ENCODE results near the gene YBX2.

Gene YBX2

DNA sequence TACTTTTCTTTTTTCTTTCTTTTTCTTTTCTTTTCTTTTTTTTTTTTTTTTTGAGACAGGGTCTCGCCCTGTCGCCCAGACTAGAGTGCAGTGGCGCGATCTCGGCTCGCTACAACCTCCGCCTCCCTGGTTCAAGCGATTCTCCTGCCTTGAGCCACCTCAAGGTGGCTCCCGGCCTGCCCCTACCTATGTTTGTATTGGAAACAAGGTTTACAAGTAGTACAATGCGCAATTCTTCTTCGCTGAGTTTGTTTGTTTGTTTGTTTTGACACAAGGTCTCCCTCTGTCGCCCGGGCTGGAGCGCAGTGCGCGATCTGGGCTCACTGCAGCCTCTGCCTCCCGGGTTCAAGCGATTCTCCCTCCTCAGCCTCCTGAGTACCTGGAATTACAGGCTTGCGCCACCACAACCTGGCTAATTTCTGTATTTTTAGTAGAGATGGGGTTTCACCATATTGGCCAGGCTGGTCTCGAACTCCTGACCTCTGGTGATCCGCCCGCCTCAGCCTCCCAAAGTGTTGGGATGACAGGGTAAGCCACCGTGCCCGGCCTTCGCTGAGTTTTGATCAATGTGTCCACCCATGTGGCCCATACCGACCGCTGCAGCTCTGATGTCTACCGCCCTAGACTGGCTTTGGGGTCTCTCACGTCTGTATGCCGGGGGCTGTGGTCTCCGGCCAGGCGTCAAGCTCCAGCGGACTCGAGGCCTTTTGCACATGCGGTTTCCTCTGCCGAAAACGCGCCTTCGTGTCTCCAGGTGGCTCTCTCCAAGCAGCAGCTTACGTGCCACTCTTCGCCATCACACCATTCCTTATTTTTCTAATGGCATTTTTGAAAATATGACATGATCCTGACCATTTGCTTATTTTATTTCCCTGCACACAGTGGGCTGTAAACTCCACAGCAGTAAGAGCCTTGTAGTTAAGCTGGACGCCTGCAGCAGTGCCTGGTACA, 1.1 kb upstream of the YBX2 start:
- DNase-seq: no peak

DNA sequence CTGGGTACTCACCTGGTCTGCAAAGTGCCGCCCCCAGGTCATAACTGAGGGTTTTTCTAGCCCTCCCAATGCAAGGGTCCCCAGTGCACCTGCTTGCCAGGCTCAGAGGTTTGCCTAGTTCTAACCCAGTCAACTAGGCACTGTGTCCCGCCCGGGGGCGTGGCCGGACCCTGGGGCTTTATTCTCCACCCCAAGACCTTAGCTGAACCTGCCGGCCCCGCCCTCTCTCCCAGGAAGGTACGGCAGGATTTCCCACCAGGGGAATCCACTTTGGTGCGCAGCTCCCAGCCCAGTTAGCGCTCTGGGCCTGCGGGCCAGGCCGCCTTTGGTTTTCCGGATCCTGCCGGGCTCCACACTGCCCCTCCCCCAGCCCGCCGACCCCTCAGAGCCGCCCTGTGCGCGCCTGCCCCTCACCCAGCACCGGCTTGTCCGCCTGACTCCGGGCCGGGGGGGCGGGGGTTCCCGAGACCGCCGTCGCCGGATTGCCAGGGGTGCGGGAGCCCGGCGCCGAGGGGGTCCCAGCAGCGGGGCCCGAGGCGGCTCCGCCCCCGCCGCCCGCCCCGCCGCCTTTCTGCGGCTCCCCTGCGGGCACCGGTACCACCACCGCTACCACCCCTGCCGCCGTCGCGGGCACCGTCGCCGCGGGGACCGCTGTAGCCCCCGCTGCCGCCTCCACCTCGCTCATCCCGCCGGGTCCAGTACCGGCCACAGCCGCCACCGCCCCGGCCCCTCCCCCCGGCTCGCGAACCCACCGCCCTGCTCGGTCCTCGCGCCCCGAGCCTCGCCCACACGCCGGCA, 424 bp downstream of the YBX2 start:
- no peak for DNase-seq

DNA sequence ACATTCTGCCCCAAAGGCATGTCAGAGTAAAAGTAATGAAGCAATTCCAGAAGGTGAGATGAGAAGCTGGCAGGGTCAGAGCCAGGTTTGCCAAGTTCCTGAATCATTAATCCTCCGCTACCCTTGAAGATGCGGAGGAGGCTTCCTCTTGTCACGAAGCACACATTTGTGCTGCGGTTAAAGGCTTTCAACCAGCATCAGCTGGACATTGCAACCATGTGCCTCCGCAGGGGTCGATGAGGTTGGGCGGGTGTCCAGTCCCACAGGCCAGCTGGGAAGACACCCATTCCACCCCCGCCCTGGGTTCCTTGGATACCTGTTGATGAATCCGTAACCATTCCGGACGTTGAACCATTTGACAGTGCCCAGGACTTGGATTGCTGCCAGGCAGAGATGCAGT, 1.3 kb downstream of the YBX2 start:
- no peak for DNase-seq

DNA sequence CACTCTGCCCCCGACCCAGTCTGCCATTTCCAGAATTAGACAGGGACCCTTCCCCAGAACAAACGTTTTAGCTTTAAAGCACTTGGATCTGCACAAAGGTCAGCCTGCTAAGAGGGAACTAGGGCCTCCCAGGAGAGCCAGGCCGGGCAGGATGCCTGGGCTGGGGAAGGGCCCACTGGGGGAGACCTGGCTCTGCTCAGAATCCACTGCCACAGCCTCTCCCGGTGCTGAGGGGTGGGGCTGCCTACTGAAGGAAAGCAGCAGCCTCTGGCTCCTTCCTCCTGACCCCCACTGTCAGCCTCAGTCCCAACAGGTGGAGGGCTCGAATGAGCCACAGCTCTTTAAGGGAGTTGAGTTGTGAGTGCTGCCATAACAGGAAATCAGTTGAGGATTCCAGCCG, 1.7 kb downstream of the YBX2 start:
- DNase-seq: no peak

DNA sequence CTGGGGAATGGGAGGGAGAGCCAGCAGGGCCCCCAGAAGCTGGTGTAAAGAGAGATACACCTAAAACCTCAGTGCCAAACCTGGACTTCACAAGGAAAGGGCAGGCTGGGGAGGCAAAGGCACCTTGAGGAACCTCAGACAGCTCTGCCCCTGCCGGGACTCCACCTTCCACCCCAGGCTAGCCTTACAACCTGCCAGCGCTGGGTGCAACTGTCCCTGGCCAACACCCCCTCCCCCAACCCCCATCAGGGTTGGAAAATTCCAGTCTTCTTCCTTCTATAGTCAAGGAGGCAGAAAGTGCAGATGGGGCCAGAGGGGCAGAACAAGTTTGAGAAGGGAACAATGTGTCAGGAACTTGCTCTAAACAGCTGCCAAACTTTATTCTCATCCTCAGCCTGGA, 2.2 kb downstream of the YBX2 start:
- DNase-seq: no peak

DNA sequence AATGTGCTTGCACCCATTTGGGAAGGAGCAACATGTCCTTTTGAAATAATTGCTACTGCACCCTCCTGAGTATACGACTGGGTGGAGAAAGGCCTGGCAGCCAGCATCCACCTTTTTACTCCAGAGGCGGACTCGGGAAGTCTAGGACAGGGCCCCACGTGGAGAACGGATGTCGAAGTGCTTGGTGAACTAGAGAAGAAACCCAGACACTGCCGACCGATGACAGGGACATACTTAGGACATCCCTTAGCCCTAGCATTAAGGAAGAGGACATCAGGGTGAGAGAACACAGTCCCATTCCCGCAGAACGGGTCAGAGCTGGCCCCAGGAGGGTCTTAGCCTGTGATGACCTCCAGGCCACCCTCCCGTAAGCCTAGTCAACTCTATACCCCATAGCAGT, 3.8 kb downstream of the YBX2 start:
- no peak for DNase-seq

DNA sequence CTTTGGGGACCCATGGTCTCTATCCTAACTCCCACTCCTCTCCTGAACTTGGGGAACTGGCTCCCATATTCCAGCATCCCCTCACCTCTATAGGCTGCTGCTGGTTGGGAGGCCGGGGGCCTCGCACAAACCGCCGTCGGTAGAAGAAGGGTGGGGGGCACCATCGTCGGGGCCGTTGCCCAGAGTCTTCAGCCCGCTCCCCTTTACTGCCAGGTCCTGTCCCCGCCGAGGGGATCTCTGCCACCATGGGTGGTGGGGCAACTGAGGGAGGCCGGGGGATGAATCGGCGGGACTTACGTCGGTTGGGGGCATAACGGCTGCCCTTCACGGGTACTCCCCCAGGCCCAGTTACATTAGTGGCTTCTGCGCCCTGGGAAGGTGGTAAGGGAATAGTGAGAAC, 4.3 kb downstream of the YBX2 start:
- DNase-seq: no peak

DNA sequence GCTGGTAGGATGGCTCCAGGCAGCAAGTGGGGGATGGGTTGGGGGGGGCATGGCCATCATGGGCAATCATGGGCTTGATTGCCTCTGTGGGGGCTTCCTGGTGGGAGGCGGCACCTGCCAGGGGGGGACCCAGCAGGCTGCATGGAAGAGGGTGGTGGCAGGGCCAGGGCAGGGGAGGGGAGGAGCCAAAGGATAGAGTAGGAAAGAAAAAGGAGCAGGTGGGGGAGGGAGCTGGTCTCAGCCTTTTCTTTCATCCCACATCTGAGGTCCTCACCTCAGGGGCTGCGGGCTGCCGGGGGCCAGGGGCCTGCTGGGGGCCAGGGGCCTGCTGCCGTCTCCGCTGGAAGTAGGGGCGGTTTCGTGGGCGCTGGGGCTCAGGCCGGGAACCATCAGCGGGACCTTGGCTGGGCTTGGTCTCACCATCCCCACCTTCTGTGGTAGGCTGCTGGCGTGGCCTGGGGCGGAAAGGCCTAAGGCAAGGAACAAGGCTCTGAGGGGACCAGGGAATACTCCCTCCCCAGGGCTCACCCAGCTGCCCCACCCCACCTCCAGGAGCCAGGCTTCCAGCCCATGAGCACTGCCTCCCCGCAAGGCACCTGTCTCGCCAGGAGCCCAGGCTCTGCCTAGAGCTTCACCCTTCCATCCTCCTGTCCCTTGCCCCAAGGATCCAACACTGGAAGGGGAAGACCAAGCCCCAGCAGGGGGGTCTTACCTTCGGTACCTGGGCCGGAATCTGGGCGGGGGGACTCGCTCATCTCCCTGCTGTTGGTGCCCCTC, 5.0 kb downstream of the YBX2 start:
- DNase-seq: no peak

DNA sequence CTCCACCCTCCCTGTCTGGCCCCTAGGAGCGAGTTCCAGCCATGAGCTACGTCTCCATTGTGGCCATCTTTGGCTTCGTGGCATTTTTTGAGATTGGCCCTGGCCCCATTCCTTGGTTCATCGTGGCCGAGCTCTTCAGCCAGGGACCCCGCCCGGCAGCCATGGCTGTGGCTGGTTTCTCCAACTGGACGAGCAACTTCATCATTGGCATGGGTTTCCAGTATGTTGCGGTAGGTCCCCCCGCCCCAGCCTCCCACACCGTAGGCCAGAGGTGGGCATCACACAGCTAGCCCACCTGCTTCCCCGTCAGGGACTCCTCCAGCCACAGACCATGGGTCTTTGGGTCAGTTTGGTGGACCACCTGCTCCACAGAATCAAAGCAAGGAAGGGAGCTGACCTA, 8.8 kb downstream of the YBX2 start:
- no peak for DNase-seq

DNA sequence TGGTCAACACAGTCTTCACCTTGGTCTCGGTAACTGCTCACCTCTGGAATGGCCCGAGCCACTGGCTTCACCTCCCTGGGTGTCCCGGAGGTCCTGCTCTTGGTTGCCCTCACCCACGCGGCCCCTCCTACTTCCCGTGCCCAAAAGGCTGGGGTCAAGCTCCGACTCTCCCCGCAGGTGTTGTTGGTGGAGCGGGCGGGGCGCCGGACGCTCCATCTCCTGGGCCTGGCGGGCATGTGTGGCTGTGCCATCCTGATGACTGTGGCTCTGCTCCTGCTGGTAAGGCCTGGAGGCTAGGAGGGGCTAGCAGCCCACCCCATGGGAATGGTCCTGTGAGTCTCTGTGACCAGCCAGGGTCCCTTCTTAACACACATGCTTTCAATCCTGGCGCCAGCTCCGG, 9.5 kb downstream of the YBX2 start:
- DNase-seq: no peak

DNA sequence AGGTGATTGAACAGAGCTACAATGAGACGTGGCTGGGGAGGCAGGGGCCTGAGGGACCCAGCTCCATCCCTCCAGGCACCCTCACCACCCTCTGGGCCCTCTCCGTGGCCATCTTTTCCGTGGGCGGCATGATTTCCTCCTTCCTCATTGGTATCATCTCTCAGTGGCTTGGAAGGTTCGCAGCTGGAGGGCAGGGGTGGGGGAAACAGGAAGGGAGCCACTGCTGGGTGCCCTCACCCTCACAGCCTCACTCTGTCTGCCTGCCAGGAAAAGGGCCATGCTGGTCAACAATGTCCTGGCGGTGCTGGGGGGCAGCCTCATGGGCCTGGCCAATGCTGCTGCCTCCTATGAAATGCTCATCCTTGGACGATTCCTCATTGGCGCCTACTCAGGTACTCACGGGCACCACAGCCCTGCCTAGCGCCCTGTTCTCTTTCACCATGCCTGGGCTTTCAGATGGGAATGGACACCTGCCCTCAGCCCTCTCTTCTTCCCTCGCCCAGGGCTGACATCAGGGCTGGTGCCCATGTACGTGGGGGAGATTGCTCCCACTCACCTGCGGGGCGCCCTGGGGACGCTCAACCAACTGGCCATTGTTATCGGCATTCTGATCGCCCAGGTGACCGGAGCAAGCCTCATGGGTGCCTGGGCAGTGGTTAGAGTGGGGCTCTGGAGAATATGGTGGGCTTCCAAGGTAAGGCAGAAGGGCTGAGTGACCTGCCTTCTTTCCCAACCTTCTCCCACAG, 10.8 kb downstream of the YBX2 start:
- peak; percentile 30 for DNase-seq

DNA sequence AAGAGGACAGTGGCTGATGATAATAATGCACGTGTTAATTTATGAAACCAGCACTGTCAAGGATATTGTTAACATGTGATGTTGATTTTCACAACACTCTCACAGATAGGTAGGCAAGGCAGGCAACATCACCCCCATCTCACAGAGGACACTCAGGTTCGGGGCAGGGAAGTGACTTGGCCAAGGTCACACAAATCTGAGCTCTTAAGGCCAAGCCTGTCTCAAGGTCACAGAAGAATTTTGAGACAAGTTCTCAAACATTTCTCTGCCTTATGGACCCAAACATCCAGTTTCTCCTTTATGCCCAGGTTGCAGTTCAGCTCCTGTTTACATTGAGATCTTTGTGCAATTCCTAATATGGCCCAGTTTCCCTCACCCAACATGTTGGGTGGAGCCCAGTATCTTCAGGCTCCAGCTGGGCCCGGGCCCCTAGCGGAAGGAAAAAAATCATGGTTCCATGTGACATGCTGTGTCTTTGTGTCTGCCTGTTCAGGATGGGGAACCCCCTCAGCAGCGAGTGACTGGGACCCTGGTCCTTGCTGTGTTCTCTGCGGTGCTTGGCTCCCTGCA, 11.6 kb downstream of the YBX2 start:
- peak; percentile 22 for DNase-seq

DNA sequence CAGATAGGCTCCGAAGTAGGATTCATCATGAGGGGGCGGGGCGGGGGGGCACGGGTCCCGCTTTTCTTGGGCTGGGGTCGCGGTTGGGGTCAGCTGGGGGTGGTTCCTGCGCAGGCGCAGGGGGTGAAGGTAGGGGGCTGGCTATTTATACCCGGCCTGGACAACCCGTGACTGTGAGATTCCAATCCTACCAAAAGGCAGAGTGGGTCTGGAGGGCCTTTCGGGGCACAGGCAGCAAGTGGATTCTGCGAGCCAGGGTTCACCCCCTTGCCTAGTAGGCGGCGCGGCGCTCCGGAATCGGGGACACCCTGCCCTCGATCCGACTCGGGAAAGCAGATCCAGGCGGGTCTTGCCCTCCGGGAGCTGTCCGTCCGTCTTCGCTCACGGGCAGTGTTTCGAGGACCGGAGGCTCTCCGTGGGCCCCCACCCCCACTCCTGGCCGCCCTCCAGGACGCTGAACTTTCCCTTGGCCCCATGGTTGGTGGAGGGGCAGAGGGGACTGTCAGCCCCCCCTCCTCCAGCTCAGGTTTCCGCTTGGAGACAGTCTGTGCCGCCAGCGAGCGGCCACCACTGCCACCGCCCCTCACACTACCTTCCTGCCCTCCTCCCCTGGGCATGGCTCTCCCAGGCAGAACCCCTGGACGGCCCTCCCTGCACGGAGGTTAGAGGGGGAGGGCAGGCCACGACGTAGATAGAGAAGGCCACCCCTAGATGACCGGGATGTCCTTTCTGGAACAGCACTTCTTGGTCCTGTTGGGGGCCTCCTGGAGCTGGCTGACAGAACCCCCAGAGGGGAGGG, 12.3 kb downstream of the YBX2 start:
- DNase-seq: no peak

DNA sequence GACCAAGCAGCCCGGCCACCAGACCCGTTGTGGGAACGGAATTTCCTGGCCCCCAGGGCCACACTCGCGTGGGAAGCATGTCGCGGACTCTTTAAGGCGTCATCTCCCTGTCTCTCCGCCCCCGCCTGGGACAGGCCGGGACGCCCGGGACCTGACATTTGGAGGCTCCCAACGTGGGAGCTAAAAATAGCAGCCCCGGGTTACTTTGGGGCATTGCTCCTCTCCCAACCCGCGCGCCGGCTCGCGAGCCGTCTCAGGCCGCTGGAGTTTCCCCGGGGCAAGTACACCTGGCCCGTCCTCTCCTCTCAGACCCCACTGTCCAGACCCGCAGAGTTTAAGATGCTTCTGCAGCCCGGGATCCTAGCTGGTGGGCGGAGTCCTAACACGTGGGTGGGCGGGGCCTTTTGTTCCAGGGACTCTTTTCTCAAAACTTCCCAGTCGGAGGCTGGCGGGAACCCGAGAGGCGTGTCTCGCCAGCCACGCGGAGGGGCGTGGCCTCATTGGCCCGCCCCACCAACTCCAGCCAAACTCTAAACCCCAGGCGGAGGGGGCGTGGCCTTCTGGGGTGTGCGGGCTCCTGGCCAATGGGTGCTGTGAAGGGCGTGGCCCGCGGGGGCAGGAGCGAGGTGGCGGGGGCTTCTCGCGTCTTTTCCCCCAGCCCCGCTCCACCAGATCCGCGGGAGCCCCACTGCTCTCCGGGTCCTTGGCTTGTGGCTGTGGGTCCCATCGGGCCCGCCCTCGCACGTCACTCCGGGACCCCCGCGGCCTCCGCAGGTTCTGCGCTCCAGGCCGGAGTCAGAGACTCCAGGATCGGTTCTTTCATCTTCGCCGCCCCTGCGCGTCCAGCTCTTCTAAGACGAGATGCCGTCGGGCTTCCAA, 13.1 kb downstream of the YBX2 start, which contains the start of gene SLC2A4:
Gene SLC2A4, plus strand, starts transcription at position 645 of the 879 bp plus-strand sequence. Its CDS starts 217 bp downstream, at position 862.
- peak; percentile 99 for DNase-seq

DNA sequence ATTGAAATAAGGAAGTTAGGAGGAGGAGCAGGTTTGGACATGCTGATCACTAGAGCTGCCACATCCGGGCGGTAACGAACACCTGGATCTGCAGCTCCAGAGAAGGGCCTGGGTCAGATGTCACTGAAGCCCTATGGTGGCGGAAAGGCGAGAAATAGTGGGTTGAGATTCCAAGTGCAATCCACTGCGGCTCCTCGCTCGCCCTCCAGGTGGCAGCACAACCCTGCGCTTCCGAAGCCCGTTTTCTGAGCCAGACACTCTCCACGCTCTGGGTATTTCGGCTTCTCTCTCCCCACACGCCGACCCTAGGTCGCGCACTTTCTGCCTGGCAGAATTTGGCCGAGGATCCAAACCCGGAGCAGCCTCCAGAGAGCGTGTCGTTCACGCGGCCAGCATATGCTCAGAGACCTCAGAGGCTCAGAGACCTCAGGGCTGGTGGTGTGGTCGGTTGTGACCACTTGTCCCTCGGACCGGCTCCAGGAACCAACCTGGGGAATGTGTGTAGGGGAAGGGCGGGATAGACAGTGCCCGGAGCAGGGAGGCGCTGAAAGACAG, 13.8 kb downstream of the YBX2 start:
- DNase-seq: peak; percentile 90

DNA sequence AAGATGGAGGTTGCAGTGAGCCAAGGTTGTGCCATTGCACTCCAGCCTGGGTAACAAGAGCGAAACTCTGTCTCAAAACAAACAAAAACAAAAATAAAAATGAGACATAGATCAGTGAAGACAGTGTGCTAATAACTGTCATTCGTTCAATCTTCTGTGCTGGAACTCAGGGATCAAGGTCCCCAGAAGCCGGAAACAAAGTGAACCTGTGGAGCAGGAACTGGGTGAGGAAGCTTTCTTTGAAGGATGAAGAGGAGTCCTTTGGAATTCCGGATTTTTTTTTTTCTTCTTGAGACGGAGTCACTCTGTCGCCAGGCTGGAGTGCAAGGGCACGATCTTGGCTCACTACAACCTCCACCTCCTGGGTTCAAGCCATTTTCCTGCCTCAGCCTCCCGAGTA, 15.0 kb downstream of the YBX2 start:
- no peak for DNase-seq

DNA sequence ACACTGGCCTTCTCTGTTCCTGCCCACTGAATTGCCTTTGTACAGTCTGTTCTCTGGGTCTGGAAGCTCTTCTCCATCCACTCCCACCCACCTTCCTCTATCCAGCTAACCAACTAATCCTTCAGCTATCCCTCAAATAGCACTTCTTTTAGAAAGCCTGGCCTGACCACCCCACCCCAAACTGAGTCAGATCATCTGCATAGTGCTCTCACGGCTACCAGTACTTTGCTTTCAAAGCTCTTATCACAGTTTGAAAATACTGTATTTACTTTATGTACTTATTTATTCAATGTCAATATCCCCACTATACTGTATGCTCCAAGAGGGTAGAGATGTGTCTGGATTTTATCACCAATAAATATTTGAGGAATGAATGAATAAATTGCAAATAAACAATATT, 27.7 kb downstream of the YBX2 start:
- no peak for DNase-seq

DNA sequence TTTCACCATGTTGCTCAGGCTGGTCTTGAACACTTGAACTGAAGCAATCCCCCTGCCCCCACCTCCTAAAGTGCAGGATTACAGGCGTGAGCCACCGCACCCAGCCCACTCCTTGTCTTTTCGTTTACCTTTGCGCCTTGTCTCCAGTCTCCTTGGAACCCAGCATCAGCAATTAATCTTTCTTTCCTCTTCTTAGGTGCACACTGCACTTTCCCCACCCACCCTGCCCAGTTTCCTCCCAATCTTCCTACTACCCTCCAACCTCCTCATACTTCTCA, 30.7 kb downstream of the YBX2 start:
- DNase-seq: no peak

DNA sequence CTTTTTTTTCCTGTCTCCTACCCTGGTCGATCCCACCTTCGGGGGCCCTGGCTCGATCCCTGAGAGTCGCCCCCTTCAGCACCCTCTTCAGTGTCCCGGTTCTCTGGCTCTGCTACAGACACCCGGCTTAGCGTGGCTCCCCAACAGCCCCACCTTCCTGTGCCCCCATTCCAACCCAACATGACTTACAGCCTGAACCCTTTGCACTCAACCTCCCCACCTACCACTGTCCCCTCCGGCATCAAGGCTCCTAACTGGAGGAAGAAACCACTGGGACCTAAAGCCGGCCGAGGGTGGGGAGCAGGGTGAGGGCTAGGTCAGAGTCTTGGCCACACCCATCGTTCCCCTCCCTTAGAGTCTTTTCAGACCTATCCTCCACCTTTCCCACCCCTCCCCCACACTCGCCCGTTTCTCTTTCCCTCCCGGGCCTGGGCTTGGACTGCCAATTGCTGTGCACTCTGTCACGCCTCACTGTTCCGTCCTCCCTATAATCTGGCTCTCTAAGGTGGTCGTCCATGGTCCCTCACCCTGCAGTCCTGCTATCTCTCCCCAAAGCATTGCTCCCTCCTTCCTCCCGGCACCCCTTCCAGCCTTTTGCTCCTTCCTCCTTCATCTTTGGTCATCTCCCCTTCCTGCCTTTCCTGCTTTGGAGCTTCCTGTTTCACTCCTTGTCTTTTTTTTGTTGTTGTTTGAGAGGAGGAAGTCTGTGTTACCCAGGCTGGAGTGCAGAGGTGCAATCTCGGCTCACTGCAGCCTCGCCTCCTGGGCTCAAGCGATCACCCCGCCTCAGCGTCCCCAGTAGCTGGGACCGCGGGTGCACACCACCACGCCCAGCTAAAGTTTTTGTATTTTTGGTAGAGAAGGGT, 31.3 kb downstream of the YBX2 start:
- peak; percentile 47 for DNase-seq
